ENCODE results near the gene DNAJC1. TPM values are rescaled to one million over a fixed set of nuclear protein-coding genes. Genes with fewer than 3 reads are reported as not detected.
"Not testable (repeated sequence)": the region's sequence is repeated elsewhere in the genome, so short reads cannot be mapped to it uniquely, and the experiment has no call there.

Gene DNAJC1
- total RNA-seq, 1 donor from 2014 or later = 18.2 TPM

DNA sequence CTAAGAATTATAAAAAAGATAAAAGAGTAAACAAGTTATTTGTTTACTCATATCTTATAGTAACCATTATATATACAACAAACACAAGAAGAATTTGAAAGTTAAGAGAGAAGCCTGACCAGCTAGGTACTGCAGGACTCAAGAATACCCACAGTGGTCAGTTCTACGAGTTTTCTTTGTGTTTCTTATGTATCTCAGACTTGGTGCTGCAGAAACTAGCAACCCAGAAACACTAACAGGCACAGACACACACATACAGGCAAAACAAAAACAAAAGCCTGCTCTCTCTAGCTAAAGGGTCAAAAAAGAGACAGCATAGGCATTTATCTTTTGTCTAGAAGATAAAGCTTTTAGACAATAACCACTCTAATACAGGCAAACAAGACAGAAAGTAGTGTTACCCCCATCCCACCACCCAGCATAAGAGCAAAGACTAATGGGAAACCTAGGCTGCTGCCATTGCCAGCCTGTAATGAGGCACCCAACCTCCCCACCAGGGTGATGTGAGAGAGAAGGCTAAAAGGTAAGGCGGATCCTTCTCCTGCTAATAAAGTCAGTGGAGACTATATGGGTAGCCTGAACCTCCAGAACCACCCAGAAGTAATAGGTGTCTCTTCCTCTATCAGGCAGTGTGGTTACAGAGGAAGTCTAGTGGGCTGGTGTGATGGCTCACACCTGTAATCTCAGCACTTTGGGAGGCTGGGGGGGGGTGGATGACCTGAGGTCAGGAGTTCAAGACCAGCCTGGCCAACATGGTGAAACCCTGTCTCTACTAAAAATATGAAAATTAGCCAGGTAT is 113.9 kb downstream of the DNAJC1 start:
- no peak for DNase-seq (ENCODE audit: extremely low spot score, unreplicated experiment)
- H3K9me3 Mint-ChIP-seq = peaks cover 23% of the 10 kb centered on the region
- TF ChIP-seq, protein P1, sequence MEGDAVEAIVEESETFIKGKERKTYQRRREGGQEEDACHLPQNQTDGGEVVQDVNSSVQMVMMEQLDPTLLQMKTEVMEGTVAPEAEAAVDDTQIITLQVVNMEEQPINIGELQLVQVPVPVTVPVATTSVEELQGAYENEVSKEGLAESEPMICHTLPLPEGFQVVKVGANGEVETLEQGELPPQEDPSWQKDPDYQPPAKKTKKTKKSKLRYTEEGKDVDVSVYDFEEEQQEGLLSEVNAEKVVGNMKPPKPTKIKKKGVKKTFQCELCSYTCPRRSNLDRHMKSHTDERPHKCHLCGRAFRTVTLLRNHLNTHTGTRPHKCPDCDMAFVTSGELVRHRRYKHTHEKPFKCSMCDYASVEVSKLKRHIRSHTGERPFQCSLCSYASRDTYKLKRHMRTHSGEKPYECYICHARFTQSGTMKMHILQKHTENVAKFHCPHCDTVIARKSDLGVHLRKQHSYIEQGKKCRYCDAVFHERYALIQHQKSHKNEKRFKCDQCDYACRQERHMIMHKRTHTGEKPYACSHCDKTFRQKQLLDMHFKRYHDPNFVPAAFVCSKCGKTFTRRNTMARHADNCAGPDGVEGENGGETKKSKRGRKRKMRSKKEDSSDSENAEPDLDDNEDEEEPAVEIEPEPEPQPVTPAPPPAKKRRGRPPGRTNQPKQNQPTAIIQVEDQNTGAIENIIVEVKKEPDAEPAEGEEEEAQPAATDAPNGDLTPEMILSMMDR (conservative IDR thresholded peaks at IDR 0.05) = no peak
- no peaks in the 10 kb centered on the region for H3K27me3 Mint-ChIP-seq
- no peak overlapping the region for H3K27ac Mint-ChIP-seq
- peaks cover 7% of the 10 kb centered on the region for H3K36me3 Mint-ChIP-seq
- H3K4me1 Mint-ChIP-seq (ENCODE audit: unreplicated experiment) = peaks cover 4% of the 10 kb centered on the region
- no peak overlapping the region for H3K4me3 Mint-ChIP-seq

DNA sequence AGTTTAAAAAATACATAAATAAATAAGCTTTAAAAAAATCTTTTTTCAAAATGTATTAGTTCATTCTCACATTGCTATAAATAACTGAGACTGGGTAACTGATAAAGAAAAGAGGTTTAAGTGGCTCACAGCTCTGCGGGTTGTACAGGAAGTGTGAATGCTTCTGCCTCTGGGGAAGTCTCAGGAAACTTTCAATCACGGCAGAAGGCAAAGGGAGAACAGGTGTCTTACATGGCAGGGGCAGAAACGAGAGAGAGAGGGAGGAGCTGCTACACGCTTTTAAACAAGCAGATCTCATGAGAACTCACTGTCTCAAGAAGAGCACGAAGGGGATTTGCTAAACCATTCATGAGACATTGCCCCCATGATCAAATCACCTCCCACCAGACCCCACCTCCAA is 114.6 kb downstream of the DNAJC1 start:
- no peak overlapping the region for H3K27ac Mint-ChIP-seq
- H3K36me3 Mint-ChIP-seq = peaks cover 7% of the 10 kb centered on the region
- H3K9me3 Mint-ChIP-seq = peaks cover 23% of the 10 kb centered on the region
- DNase-seq (ENCODE audit: extremely low spot score, unreplicated experiment) = no peak
- H3K27me3 Mint-ChIP-seq = no peaks in the 10 kb centered on the region
- no peak overlapping the region for H3K4me3 Mint-ChIP-seq
- TF ChIP-seq, protein P1 (conservative IDR thresholded peaks at IDR 0.05) = no peak
- peaks cover 4% of the 10 kb centered on the region for H3K4me1 Mint-ChIP-seq (ENCODE audit: unreplicated experiment)

DNA sequence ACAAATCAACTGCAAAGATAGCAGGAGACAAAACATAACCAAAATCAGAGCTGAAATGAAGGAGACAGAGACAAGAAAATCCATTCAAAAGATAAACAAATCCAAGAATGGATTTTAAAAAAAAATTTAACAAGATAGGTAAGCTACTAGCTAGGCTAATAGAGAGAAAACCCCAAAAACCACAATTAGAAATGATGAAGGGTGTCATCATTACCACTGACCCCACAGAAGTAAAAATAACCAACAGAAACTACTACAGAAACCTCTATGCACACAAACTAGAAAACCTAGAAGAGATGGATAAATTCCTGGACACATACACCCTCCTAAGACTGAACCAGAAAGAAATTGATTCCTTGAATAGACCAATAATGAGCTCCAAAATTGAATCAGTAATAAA is 117.6 kb downstream of the DNAJC1 start:
- Mint-ChIP-seq H3K9me3 (peaks cover 17% of the 10 kb centered on the region), H3K4me1 (ENCODE audit: unreplicated experiment) (peaks cover 4% of the 10 kb centered on the region), H3K27me3 (no peaks in the 10 kb centered on the region), H3K27ac (no peak overlapping the region), H3K4me3 (no peak overlapping the region), H3K36me3 (peaks cover 6% of the 10 kb centered on the region)
- TF ChIP-seq, protein P1 (conservative IDR thresholded peaks at IDR 0.05) = no peak
- no peak for DNase-seq (ENCODE audit: extremely low spot score, unreplicated experiment)

DNA sequence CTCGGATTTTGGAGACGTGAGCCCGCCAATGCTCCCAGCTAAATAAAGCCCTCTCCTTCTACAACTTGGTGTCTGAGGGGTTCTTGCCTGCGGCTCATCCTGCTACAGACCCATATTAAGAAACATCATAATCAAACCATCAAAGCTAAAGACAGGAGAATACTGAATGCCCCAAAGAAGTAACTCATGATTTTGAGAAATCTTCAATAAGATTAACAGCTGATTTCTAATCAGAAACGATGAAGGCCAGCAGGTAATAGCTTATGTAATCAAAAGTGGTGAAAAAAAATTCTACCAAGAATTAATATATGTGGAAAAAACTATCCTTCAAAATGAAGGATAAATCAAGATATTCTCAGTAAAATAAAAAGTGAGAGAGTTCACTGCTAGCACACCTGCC is 130.3 kb downstream of the DNAJC1 start:
- Mint-ChIP-seq H3K4me1 (ENCODE audit: unreplicated experiment) (no peaks in the 10 kb centered on the region), H3K27ac (no peak overlapping the region), H3K4me3 (no peak overlapping the region), H3K36me3 (peaks cover 19% of the 10 kb centered on the region), H3K27me3 (no peaks in the 10 kb centered on the region), H3K9me3 (peaks cover 10% of the 10 kb centered on the region)
- no peak for DNase-seq (ENCODE audit: extremely low spot score, unreplicated experiment)
- TF ChIP-seq, protein P1 (conservative IDR thresholded peaks at IDR 0.05) = no peak

DNA sequence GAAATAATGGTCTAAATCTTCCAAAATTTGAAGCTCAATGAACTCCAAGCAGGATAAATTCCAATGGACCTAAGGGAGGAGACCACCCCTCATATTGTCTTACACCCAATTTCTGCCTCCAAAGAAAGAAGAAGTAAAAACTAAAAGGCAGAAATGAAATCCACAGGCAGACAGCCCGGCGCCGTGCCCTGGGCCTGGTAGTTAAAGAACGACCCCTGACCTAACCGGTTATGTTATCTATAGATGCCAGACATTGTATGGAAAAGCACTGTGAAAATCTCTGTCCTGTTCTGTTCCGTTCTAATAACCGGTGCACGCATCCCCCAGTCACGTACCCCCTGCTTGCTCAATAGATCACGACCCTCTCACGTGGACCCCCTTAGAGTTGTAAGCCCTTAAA is 130.8 kb downstream of the DNAJC1 start:
- H3K9me3 Mint-ChIP-seq = peaks cover 10% of the 10 kb centered on the region
- H3K27me3 Mint-ChIP-seq; H3K27ac Mint-ChIP-seq; H3K4me3 Mint-ChIP-seq; H3K4me1 Mint-ChIP-seq (ENCODE audit: unreplicated experiment); DNase-seq (ENCODE audit: extremely low spot score, unreplicated experiment): not testable (repeated sequence)
- H3K36me3 Mint-ChIP-seq = peaks cover 19% of the 10 kb centered on the region

DNA sequence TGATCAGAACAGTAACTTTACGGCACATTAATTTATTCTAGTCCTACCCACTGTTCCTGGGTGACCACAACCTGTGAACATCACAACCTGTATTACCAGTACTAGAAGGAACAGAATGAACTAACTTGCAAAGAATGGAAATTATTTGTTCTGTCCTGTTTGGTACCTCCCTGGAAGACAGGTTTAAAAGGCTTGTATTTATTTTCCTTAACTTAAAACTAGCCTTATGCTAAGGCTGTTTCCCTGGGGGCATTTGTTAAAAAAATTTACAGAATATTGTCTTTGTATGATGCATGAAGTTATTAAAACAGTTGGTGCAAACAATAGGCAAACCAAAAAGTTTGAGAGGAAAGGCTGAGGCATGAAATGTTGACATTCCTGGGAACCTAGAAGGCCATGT is 132.7 kb downstream of the DNAJC1 start:
- Mint-ChIP-seq H3K27ac (peak overlapping the region; percentile 70), H3K4me1 (ENCODE audit: unreplicated experiment) (no peaks in the 10 kb centered on the region), H3K9me3 (peaks cover 16% of the 10 kb centered on the region), H3K4me3 (no peak overlapping the region), H3K36me3 (peaks cover 23% of the 10 kb centered on the region), H3K27me3 (no peaks in the 10 kb centered on the region)
- DNase-seq (ENCODE audit: extremely low spot score, unreplicated experiment) = no peak
- TF ChIP-seq, protein P1 (conservative IDR thresholded peaks at IDR 0.05) = no peak

DNA sequence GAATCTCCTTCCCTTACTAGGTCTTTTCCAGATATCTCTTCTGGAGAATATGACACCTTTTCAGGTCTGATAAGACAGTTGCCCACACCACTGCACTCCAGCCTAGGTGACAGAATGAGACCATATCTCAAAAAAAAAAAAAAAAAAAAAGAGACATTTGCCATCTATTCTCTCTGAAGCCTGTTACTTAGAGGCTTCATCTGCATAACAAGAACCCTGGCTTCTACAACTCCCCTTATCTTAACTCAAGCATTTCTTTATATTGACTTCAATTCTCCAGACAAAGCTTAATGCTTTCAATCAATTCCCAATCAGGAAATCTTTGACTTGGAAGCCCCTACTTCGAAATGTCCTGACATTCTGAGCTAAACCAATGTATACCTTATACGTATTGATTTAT is 134.4 kb downstream of the DNAJC1 start:
- H3K4me1 Mint-ChIP-seq (ENCODE audit: unreplicated experiment); DNase-seq (ENCODE audit: extremely low spot score, unreplicated experiment); H3K27ac Mint-ChIP-seq; H3K4me3 Mint-ChIP-seq; H3K27me3 Mint-ChIP-seq: not testable (repeated sequence)
- peaks cover 13% of the 10 kb centered on the region for H3K9me3 Mint-ChIP-seq
- peaks cover 19% of the 10 kb centered on the region for H3K36me3 Mint-ChIP-seq
